Esophagus squamous epithelium (tissue), 4 donors: Measurements from ENCODE around the gene DNAH3.

Source experiments
- CTCF ChIP-seq, 6 experiments: fragments of 450-650 bp in 4 of 6; fragments of 200-600 bp in 2 of 6; sonication (generic) in 2 of 6; IDR thresholded peaks; one replicate each; pipeline ENCODE4 v1.5.1; 2016 to 2019; ENCODE audit warnings: antibody characterized with exemption in 6 of 6, mild to moderate bottlenecking in 4 of 6, moderate library complexity in 4 of 6
- POLR2A ChIP-seq, 4 donors: fragments of 450-650 bp; IDR thresholded peaks; one replicate each; pipeline ENCODE4 v1.6.1; 2017; ENCODE audit warnings: antibody characterized with exemption in 4 of 4, mild to moderate bottlenecking in 4 of 4, moderate library complexity in 3 of 4

- TF ChIP-seq POLR2A (IDR thresholded peaks at IDR 0.05) (no peak), CTCF (IDR thresholded peaks at IDR 0.05) (no peak)
Measured at GRCh38 chr16:21103941-21104860, 46.4 kb downstream of the DNAH3 start.
